Neural cell (in vitro differentiated cells): ENCODE measurements around the gene MAFB. TPM values are rescaled to one million over a fixed set of nuclear protein-coding genes. Genes with fewer than 3 reads are reported as not detected.

ENCODE experiments used
- H2AFZ ChIP-seq: fragments of 200-600, 300-800 bp; sonication (generic), shearing (Covaris generic); 2 replicates; pipeline ENCODE4 v1.6.0; 2014; ENCODE audit warnings: low read depth, mild to moderate bottlenecking, antibody characterized with exemption, low read length, moderate library complexity
- H3F3A ChIP-seq: fragments of 200-600 bp; shearing (Covaris generic); 2 replicates; pipeline ENCODE4 v1.6.1; 2016; ENCODE audit warnings: mild to moderate bottlenecking, moderate library complexity, mixed read lengths, antibody characterized with exemption, low read length; ENCODE audit not compliant: insufficient read depth, poor library complexity, severe bottlenecking
- H3K27ac ChIP-seq: fragments of 200-600, 300-800 bp; sonication (generic), shearing (Covaris generic); 2 replicates; pipeline ENCODE4 v1.5.1; 2014; ENCODE audit warnings: mild to moderate bottlenecking, low read length, moderate library complexity
- H3K27me3 ChIP-seq: fragments of 300-800, 200-600 bp; sonication (generic), shearing (Covaris generic); 2 replicates; pipeline ENCODE4 v1.6.0; 2014; ENCODE audit warnings: mild to moderate bottlenecking, low read depth, low read length, moderate library complexity; ENCODE audit not compliant: insufficient read depth
- H3K36me3 ChIP-seq: fragments of 300-800, 200-600 bp; sonication (generic), shearing (Covaris generic); 2 replicates; pipeline ENCODE4 v1.5.1; 2014; ENCODE audit warnings: mild to moderate bottlenecking, antibody characterized with exemption, low read length, moderate library complexity; ENCODE audit not compliant: insufficient read depth
- H3K4me2 ChIP-seq: fragments of 300-800, 200-600 bp; sonication (generic), shearing (Covaris generic); 2 replicates; pipeline ENCODE4 v1.6.0; 2014; ENCODE audit warnings: mild to moderate bottlenecking, low read length
- H3K4me3 ChIP-seq: fragments of 300-800, 200-600 bp; sonication (generic), shearing (Covaris generic); 2 replicates; pipeline ENCODE4 v1.5.1; 2014; ENCODE audit warnings: mild to moderate bottlenecking, low read length, moderate library complexity
- H3K79me2 ChIP-seq: fragments of 200-600 bp; shearing (Covaris generic); replicated peaks from 2 replicates; pipeline ENCODE4 v1.6.0; 2014; ENCODE audit warnings: mild to moderate bottlenecking, low read length, moderate library complexity; ENCODE audit not compliant: insufficient read depth
- H3K9ac ChIP-seq: fragments of 300-800, 200-600 bp; sonication (generic), shearing (Covaris generic); 2 replicates; pipeline ENCODE4 v1.6.1; 2016; ENCODE audit warnings: mild to moderate bottlenecking, low read length, mixed read lengths
- H3K9me2 ChIP-seq: fragments of 200-600 bp; shearing (Covaris generic); 2 replicates; pipeline ENCODE4 v1.6.1; 2016; ENCODE audit warnings: mild to moderate bottlenecking, low read length, mixed read lengths; ENCODE audit not compliant: insufficient read depth
- H3K9me3 ChIP-seq: fragments of 200-600, 300-800 bp; sonication (generic), shearing (Covaris generic); 2 replicates; pipeline ENCODE4 v1.6.1; 2016; ENCODE audit warnings: mild to moderate bottlenecking, mixed run types, low read length, moderate library complexity, mixed read lengths
- H4K20me1 ChIP-seq: fragments of 200-600 bp; shearing (Covaris generic); 2 replicates; pipeline ENCODE4 v1.6.1; 2016; ENCODE audit warnings: mild to moderate bottlenecking, mixed run types; ENCODE audit not compliant: insufficient read depth
- CTCF ChIP-seq: fragments of 450-650 bp; IDR thresholded peaks from 2 replicates; pipeline ENCODE4 v1.5.1; 2014; ENCODE audit warnings: antibody characterized with exemption, mild to moderate bottlenecking, moderate library complexity; ENCODE audit not compliant: poor library complexity, severe bottlenecking
- EP300 ChIP-seq: fragments of 450-650 bp; conservative IDR thresholded peaks from 2 replicates; pipeline ENCODE4 v1.6.1; 2014; ENCODE audit warnings: antibody characterized with exemption, mild to moderate bottlenecking, moderate library complexity; ENCODE audit not compliant: poor library complexity, severe bottlenecking
- EZH2 ChIP-seq: fragments of 200-600, 300-800 bp; shearing (Covaris generic), sonication (generic); IDR thresholded peaks from 2 replicates; pipeline ENCODE4 v1.6.1; 2014; ENCODE audit warnings: antibody characterized with exemption, low read length, borderline replicate concordance, mild to moderate bottlenecking; ENCODE audit not compliant: insufficient read depth, poor library complexity, severe bottlenecking
- MXI1 ChIP-seq: fragments of 450-650 bp; conservative IDR thresholded peaks from 2 replicates; pipeline ENCODE4 v1.6.1; 2014; ENCODE audit warnings: antibody characterized with exemption, mild to moderate bottlenecking; ENCODE audit not compliant: poor library complexity, severe bottlenecking
- POLR2AphosphoS5 ChIP-seq: IDR thresholded peaks from 2 replicates; pipeline ENCODE4 v1.6.1; 2012
- RAD21 ChIP-seq: fragments of 450-650 bp; conservative IDR thresholded peaks from 2 replicates; pipeline ENCODE4 v1.6.1; 2014; ENCODE audit warnings: antibody characterized with exemption, mild to moderate bottlenecking, moderate library complexity
- SMC3 ChIP-seq: fragments of 450-650 bp; conservative IDR thresholded peaks from 2 replicates; pipeline ENCODE4 v1.6.1; 2014; ENCODE audit warnings: antibody characterized with exemption, mild to moderate bottlenecking, moderate library complexity; ENCODE audit not compliant: poor library complexity
- TAF1 ChIP-seq: IDR thresholded peaks from 2 replicates; pipeline ENCODE4 v1.6.1; 2012; ENCODE audit warnings: low read depth
- polyA plus RNA-seq: library from polyadenylated mRNA; depleted of rRNA; stranded (reverse); fragments of >200 nt; gene quantifications from 2 replicates; pipeline ENCODE4 v1.2.3, GENCODE V29; 2014
- TF ChIP-seq, protein P1 (sequence below): IDR thresholded peaks from 2 replicates; pipeline ENCODE4 v1.6.1; 2012; ENCODE audit warnings: borderline replicate concordance

The MAFB gene
- polyA plus RNA-seq, 1 donor from 2014 or later, result 5.6 TPM

- Histone ChIP-seq H3K36me3 (no peaks in the 10 kb centered on the region), H3K9me3 (no peaks in the 10 kb centered on the region), H3F3A (no peaks in the 10 kb centered on the region), H3K27me3 (peaks cover 40% of the 10 kb centered on the region), H3K4me3 (no peak overlapping the region), H3K27ac (no peak overlapping the region), H2AFZ (no peak overlapping the region), H3K4me2 (no peak overlapping the region), H4K20me1 (no peaks in the 10 kb centered on the region), H3K9ac (no peak overlapping the region), H3K9me2 (no peaks in the 10 kb centered on the region), H3K79me2 (no peaks in the 10 kb centered on the region)
- no peak for TF ChIP-seq TAF1
- TF ChIP-seq EZH2, result no peak
- no peak for TF ChIP-seq CTCF
- no peak for TF ChIP-seq SMC3
- TF ChIP-seq MXI1, result no peak
- TF ChIP-seq, protein P1, sequence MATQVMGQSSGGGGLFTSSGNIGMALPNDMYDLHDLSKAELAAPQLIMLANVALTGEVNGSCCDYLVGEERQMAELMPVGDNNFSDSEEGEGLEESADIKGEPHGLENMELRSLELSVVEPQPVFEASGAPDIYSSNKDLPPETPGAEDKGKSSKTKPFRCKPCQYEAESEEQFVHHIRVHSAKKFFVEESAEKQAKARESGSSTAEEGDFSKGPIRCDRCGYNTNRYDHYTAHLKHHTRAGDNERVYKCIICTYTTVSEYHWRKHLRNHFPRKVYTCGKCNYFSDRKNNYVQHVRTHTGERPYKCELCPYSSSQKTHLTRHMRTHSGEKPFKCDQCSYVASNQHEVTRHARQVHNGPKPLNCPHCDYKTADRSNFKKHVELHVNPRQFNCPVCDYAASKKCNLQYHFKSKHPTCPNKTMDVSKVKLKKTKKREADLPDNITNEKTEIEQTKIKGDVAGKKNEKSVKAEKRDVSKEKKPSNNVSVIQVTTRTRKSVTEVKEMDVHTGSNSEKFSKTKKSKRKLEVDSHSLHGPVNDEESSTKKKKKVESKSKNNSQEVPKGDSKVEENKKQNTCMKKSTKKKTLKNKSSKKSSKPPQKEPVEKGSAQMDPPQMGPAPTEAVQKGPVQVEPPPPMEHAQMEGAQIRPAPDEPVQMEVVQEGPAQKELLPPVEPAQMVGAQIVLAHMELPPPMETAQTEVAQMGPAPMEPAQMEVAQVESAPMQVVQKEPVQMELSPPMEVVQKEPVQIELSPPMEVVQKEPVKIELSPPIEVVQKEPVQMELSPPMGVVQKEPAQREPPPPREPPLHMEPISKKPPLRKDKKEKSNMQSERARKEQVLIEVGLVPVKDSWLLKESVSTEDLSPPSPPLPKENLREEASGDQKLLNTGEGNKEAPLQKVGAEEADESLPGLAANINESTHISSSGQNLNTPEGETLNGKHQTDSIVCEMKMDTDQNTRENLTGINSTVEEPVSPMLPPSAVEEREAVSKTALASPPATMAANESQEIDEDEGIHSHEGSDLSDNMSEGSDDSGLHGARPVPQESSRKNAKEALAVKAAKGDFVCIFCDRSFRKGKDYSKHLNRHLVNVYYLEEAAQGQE, result no peak
- TF ChIP-seq EP300, result no peak
- TF ChIP-seq POLR2AphosphoS5, result no peak
- TF ChIP-seq RAD21, result no peak
Measured at GRCh38 chr20:40698281-40698680, 9.2 kb upstream of the MAFB start.

DNA sequence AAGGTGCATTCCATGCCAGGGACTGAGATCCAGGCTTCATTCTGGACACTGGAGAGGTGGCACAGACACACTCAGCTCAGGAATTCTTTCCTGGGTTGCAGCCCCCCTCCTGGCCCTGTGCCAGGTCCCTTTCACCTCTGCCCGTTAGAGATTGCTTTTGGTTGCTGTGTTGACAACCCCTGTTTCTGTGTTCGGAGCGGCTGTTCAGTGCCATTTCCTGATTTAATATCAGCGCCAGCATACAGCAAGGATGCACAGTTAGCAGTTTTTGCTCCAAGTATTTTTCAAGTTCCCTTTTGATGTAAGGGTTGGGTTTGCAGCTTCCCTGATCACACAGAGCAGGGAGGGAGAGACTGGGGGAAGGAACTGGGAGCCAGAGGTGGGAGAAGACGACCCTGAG is 8.5 kb upstream of the MAFB start:
- Histone ChIP-seq H3K36me3 (no peaks in the 10 kb centered on the region), H3K4me2 (no peak overlapping the region), H2AFZ (no peak overlapping the region), H3F3A (no peaks in the 10 kb centered on the region), H3K9ac (no peak overlapping the region), H3K4me3 (no peak overlapping the region), H3K9me3 (no peaks in the 10 kb centered on the region), H3K27me3 (peaks cover 47% of the 10 kb centered on the region), H4K20me1 (no peaks in the 10 kb centered on the region), H3K27ac (no peak overlapping the region), H3K79me2 (no peaks in the 10 kb centered on the region), H3K9me2 (no peaks in the 10 kb centered on the region)
- TF ChIP-seq CTCF (no peak), MXI1 (no peak), SMC3 (no peak), EZH2 (no peak), TAF1 (no peak), RAD21 (no peak), POLR2AphosphoS5 (no peak), EP300 (no peak)
- TF ChIP-seq, protein P1, result no peak
